Neural cell (in vitro differentiated cells): ENCODE data around the gene ZNF786. TPM values are rescaled to one million over a fixed set of nuclear protein-coding genes. Genes with fewer than 3 reads are reported as not detected.

ENCODE experiments used
- H2AFZ ChIP-seq: fragments of 200-600, 300-800 bp; sonication (generic), shearing (Covaris generic); 2 replicates; pipeline ENCODE4 v1.6.0; 2014; ENCODE audit warnings: low read depth, mild to moderate bottlenecking, antibody characterized with exemption, low read length, moderate library complexity
- H3F3A ChIP-seq: fragments of 200-600 bp; shearing (Covaris generic); 2 replicates; pipeline ENCODE4 v1.6.1; 2016; ENCODE audit warnings: mild to moderate bottlenecking, moderate library complexity, mixed read lengths, antibody characterized with exemption, low read length; ENCODE audit not compliant: insufficient read depth, poor library complexity, severe bottlenecking
- H3K27ac ChIP-seq: fragments of 200-600, 300-800 bp; sonication (generic), shearing (Covaris generic); 2 replicates; pipeline ENCODE4 v1.5.1; 2014; ENCODE audit warnings: mild to moderate bottlenecking, low read length, moderate library complexity
- H3K27me3 ChIP-seq: fragments of 300-800, 200-600 bp; sonication (generic), shearing (Covaris generic); 2 replicates; pipeline ENCODE4 v1.6.0; 2014; ENCODE audit warnings: mild to moderate bottlenecking, low read depth, low read length, moderate library complexity; ENCODE audit not compliant: insufficient read depth
- H3K36me3 ChIP-seq: fragments of 300-800, 200-600 bp; sonication (generic), shearing (Covaris generic); 2 replicates; pipeline ENCODE4 v1.5.1; 2014; ENCODE audit warnings: mild to moderate bottlenecking, antibody characterized with exemption, low read length, moderate library complexity; ENCODE audit not compliant: insufficient read depth
- H3K4me2 ChIP-seq: fragments of 300-800, 200-600 bp; sonication (generic), shearing (Covaris generic); 2 replicates; pipeline ENCODE4 v1.6.0; 2014; ENCODE audit warnings: mild to moderate bottlenecking, low read length
- H3K4me3 ChIP-seq: fragments of 300-800, 200-600 bp; sonication (generic), shearing (Covaris generic); 2 replicates; pipeline ENCODE4 v1.5.1; 2014; ENCODE audit warnings: mild to moderate bottlenecking, low read length, moderate library complexity
- H3K79me2 ChIP-seq: fragments of 200-600 bp; shearing (Covaris generic); replicated peaks from 2 replicates; pipeline ENCODE4 v1.6.0; 2014; ENCODE audit warnings: mild to moderate bottlenecking, low read length, moderate library complexity; ENCODE audit not compliant: insufficient read depth
- H3K9ac ChIP-seq: fragments of 300-800, 200-600 bp; sonication (generic), shearing (Covaris generic); 2 replicates; pipeline ENCODE4 v1.6.1; 2016; ENCODE audit warnings: mild to moderate bottlenecking, low read length, mixed read lengths
- H3K9me2 ChIP-seq: fragments of 200-600 bp; shearing (Covaris generic); 2 replicates; pipeline ENCODE4 v1.6.1; 2016; ENCODE audit warnings: mild to moderate bottlenecking, low read length, mixed read lengths; ENCODE audit not compliant: insufficient read depth
- H3K9me3 ChIP-seq: fragments of 200-600, 300-800 bp; sonication (generic), shearing (Covaris generic); 2 replicates; pipeline ENCODE4 v1.6.1; 2016; ENCODE audit warnings: mild to moderate bottlenecking, mixed run types, low read length, moderate library complexity, mixed read lengths
- H4K20me1 ChIP-seq: fragments of 200-600 bp; shearing (Covaris generic); 2 replicates; pipeline ENCODE4 v1.6.1; 2016; ENCODE audit warnings: mild to moderate bottlenecking, mixed run types; ENCODE audit not compliant: insufficient read depth
- CTCF ChIP-seq: fragments of 450-650 bp; IDR thresholded peaks from 2 replicates; pipeline ENCODE4 v1.5.1; 2014; ENCODE audit warnings: antibody characterized with exemption, mild to moderate bottlenecking, moderate library complexity; ENCODE audit not compliant: poor library complexity, severe bottlenecking
- EP300 ChIP-seq: fragments of 450-650 bp; conservative IDR thresholded peaks from 2 replicates; pipeline ENCODE4 v1.6.1; 2014; ENCODE audit warnings: antibody characterized with exemption, mild to moderate bottlenecking, moderate library complexity; ENCODE audit not compliant: poor library complexity, severe bottlenecking
- EZH2 ChIP-seq: fragments of 200-600, 300-800 bp; shearing (Covaris generic), sonication (generic); IDR thresholded peaks from 2 replicates; pipeline ENCODE4 v1.6.1; 2014; ENCODE audit warnings: antibody characterized with exemption, low read length, borderline replicate concordance, mild to moderate bottlenecking; ENCODE audit not compliant: insufficient read depth, poor library complexity, severe bottlenecking
- MXI1 ChIP-seq: fragments of 450-650 bp; conservative IDR thresholded peaks from 2 replicates; pipeline ENCODE4 v1.6.1; 2014; ENCODE audit warnings: antibody characterized with exemption, mild to moderate bottlenecking; ENCODE audit not compliant: poor library complexity, severe bottlenecking
- POLR2AphosphoS5 ChIP-seq: IDR thresholded peaks from 2 replicates; pipeline ENCODE4 v1.6.1; 2012
- RAD21 ChIP-seq: fragments of 450-650 bp; conservative IDR thresholded peaks from 2 replicates; pipeline ENCODE4 v1.6.1; 2014; ENCODE audit warnings: antibody characterized with exemption, mild to moderate bottlenecking, moderate library complexity
- REST ChIP-seq: IDR thresholded peaks from 2 replicates; pipeline ENCODE4 v1.6.1; 2012; ENCODE audit warnings: borderline replicate concordance
- SMC3 ChIP-seq: fragments of 450-650 bp; conservative IDR thresholded peaks from 2 replicates; pipeline ENCODE4 v1.6.1; 2014; ENCODE audit warnings: antibody characterized with exemption, mild to moderate bottlenecking, moderate library complexity; ENCODE audit not compliant: poor library complexity
- TAF1 ChIP-seq: IDR thresholded peaks from 2 replicates; pipeline ENCODE4 v1.6.1; 2012; ENCODE audit warnings: low read depth
- polyA plus RNA-seq: library from polyadenylated mRNA; depleted of rRNA; stranded (reverse); fragments of >200 nt; gene quantifications from 2 replicates; pipeline ENCODE4 v1.2.3, GENCODE V29; 2014

ZNF786 gene
- polyA plus RNA-seq, 1 donor from 2014 or later = 7.8 TPM

GRCh38 chr7:149084407-149084806 lies 6.1 kb downstream of the ZNF786 start:
- TF ChIP-seq MXI1 (no peak), RAD21 (no peak), SMC3 (no peak), CTCF (no peak), EP300 (no peak)
- no peak overlapping the region for H2AFZ ChIP-seq
- H3K27me3 ChIP-seq = no peaks in the 10 kb centered on the region
- no peaks in the 10 kb centered on the region for H3K36me3 ChIP-seq
- H3K9ac ChIP-seq = no peak overlapping the region
- no peak overlapping the region for H3K4me3 ChIP-seq
- no peaks in the 10 kb centered on the region for H4K20me1 ChIP-seq
- H3K79me2 ChIP-seq = peaks cover 25% of the 10 kb centered on the region
- no peaks in the 10 kb centered on the region for H3K9me2 ChIP-seq
- no peaks in the 10 kb centered on the region for H3K9me3 ChIP-seq
- H3K4me2 ChIP-seq = no peak overlapping the region
- H3K27ac ChIP-seq = no peak overlapping the region
- H3F3A ChIP-seq = no peaks in the 10 kb centered on the region

- H3K27ac ChIP-seq = no peak overlapping the region
- H3K79me2 ChIP-seq = peaks cover 4% of the 10 kb centered on the region
- H3K36me3 ChIP-seq = no peaks in the 10 kb centered on the region
- no peak for TF ChIP-seq REST
- H3K27me3 ChIP-seq = no peaks in the 10 kb centered on the region
- no peaks in the 10 kb centered on the region for H3K9me3 ChIP-seq
- no peak overlapping the region for H3K9ac ChIP-seq
- H3K4me3 ChIP-seq = no peak overlapping the region
- no peaks in the 10 kb centered on the region for H3F3A ChIP-seq
- no peaks in the 10 kb centered on the region for H4K20me1 ChIP-seq
- H3K4me2 ChIP-seq = no peak overlapping the region
- no peaks in the 10 kb centered on the region for H3K9me2 ChIP-seq
- H2AFZ ChIP-seq = no peak overlapping the region
These were observed 8.6 kb downstream of the ZNF786 start for GRCh38 chr7:149081914-149082313.

- Histone ChIP-seq H3K4me3 (no peak overlapping the region), H3K9me2 (no peaks in the 10 kb centered on the region), H3K27me3 (no peaks in the 10 kb centered on the region), H3K4me2 (no peak overlapping the region), H3K9me3 (no peaks in the 10 kb centered on the region), H4K20me1 (no peaks in the 10 kb centered on the region), H3K36me3 (no peaks in the 10 kb centered on the region), H3F3A (no peaks in the 10 kb centered on the region), H3K79me2 (no peaks in the 10 kb centered on the region), H3K9ac (no peak overlapping the region), H3K27ac (no peak overlapping the region), H2AFZ (no peak overlapping the region)
- TF ChIP-seq TAF1 (no peak), RAD21 (no peak), REST (no peak), SMC3 (no peak), MXI1 (no peak), EZH2 (no peak), EP300 (no peak), CTCF (no peak), POLR2AphosphoS5 (no peak)
These were observed 12.9 kb downstream of the ZNF786 start for GRCh38 chr7:149077594-149077993.
